ENCODE results near the gene SRRM2.

SRRM2 gene

GRCh38 chr16:2739625-2740430 is 12.6 kb upstream of the SRRM2 start:
- DNase-seq (ENCODE audit: low read depth), result no peak

GRCh38 chr16:2740476-2740875 is 12.0 kb upstream of the SRRM2 start:
- DNase-seq (ENCODE audit: low read depth), result no peak

- DNase-seq (ENCODE audit: low read depth), result no peak
Measured at GRCh38 chr16:2741168-2741567, 11.3 kb upstream of the SRRM2 start.

GRCh38 chr16:2742323-2743006 is 10.0 kb upstream of the SRRM2 start:
- no peak for DNase-seq (ENCODE audit: low read depth)

GRCh38 chr16:2743007-2743810 is 9.2 kb upstream of the SRRM2 start:
- no peak for DNase-seq (ENCODE audit: low read depth)

- DNase-seq (ENCODE audit: low read depth), result no peak
Measured at GRCh38 chr16:2744711-2745110, 7.7 kb upstream of the SRRM2 start.

- no peak for DNase-seq (ENCODE audit: low read depth)
Measured at GRCh38 chr16:2745116-2745890, 7.1 kb upstream of the SRRM2 start.

GRCh38 chr16:2745961-2746360 is 6.5 kb upstream of the SRRM2 start:
- no peak for DNase-seq (ENCODE audit: low read depth)

- DNase-seq (ENCODE audit: low read depth), result no peak
Measured at GRCh38 chr16:2748757-2749455, 3.5 kb upstream of the SRRM2 start.

GRCh38 chr16:2749476-2749875 is 3.0 kb upstream of the SRRM2 start:
- no peak for DNase-seq (ENCODE audit: low read depth)

- no peak for DNase-seq (ENCODE audit: low read depth)
Measured at GRCh38 chr16:2749936-2750335, 2.5 kb upstream of the SRRM2 start.

- DNase-seq (ENCODE audit: low read depth), result no peak
Measured at GRCh38 chr16:2751577-2752034, 832 bp upstream of the SRRM2 start.

GRCh38 chr16:2752850-2753732 is 653 bp downstream of the SRRM2 start:
- DNase-seq (ENCODE audit: low read depth), result peak; percentile 78

- DNase-seq (ENCODE audit: low read depth), result peak; percentile 37
Measured at GRCh38 chr16:2753733-2754020, 1.2 kb downstream of the SRRM2 start.

- DNase-seq (ENCODE audit: low read depth), result no peak
Measured at GRCh38 chr16:2755158-2755557, 2.7 kb downstream of the SRRM2 start.

- no peak for DNase-seq (ENCODE audit: low read depth)
Measured at GRCh38 chr16:2756288-2757015, 4.0 kb downstream of the SRRM2 start.

GRCh38 chr16:2757344-2757743 is 4.9 kb downstream of the SRRM2 start:
- no peak for DNase-seq (ENCODE audit: low read depth)

GRCh38 chr16:2761472-2761871 is 9.0 kb downstream of the SRRM2 start:
- DNase-seq (ENCODE audit: low read depth), result no peak

- no peak for DNase-seq (ENCODE audit: low read depth)
Measured at GRCh38 chr16:2761886-2762583, 9.6 kb downstream of the SRRM2 start.
